ENCODE measurements around the gene BNIP5.
A peak's percentile ranks its signal among the peaks of the same experiment; 100 is the strongest.

The BNIP5 gene

DNA sequence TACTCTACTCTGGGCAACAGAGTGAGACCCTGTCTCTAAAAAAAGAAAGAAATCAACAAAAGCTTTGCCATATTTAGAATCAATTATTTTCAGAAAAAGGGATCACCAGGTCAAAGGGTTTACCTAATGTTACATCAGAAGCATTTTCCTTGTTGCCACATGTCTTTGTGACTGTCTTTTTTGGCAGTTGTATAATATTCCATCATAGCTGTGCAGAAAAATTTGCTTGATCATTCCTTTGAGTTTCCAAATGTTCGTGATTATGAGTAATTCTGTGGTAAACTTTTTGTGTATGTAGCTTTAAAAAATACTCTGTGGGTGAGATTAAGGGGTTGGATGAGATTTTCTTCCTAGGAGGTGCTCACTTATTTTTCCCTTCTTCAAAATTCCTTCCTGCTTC lies 40.4 kb downstream of the BNIP5 start:
- Histone ChIP-seq H3K9me3 (ENCODE audit: control insufficient read depth, insufficient read depth, low read depth, low read length) (no peaks in the 10 kb centered on the region), H3K4me3 (ENCODE audit: low read depth, low read length) (no peak overlapping the region), H3K27ac (ENCODE audit: extremely low read depth, low read depth, low read length) (no peak overlapping the region), H3K36me3 (ENCODE audit: control insufficient read depth in 2 of 2, insufficient read depth in 1 of 2, low read length in 2 of 2) (no peaks in the 10 kb centered on the region), H3K4me1 (ENCODE audit: control insufficient read depth, insufficient read depth, low read length) (no peaks in the 10 kb centered on the region)
- ChIA-PET CTCF (interaction anchor here (0.6 to 1.9 kb wide), 8 partner anchors 24 to 264 kb away, joined by 3 to 8 read pairs (median 4); no protein-coding TSS in a partner anchor), POLR2A (no interaction called here)
- TF ChIP-seq ZNF664 (tag by site-specific recombination; IDR thresholded peaks at IDR 0.05) (0 out of 2 replicates have a peak, but pooled peaks have one; percentile 31), ZNF521 (tag by site-specific recombination; IDR thresholded peaks at IDR 0.05) (no peak), ZNF785 (tag by site-specific recombination; IDR thresholded peaks at IDR 0.05) (no peak), ZNF121 (tag by site-specific recombination; IDR thresholded peaks at IDR 0.05) (peak; percentile 46; the same call in 1 of the 2 replicates), KLF8 (tag by site-specific recombination; IDR thresholded peaks at IDR 0.05) (no peak), ZNF274 (IDR thresholded peaks at IDR 0.05; ENCODE audit: low read length) (no peak), ZNF274 (tag by site-specific recombination; IDR thresholded peaks at IDR 0.05; ENCODE audit: borderline replicate concordance) (no peak), ZNF391 (tag by site-specific recombination; IDR thresholded peaks at IDR 0.05; ENCODE audit: borderline replicate concordance, low read depth) (no peak), ZNF146 (tag by site-specific recombination; IDR thresholded peaks at IDR 0.05) (peak; percentile 85)
- TF ChIP-seq, protein P1, sequence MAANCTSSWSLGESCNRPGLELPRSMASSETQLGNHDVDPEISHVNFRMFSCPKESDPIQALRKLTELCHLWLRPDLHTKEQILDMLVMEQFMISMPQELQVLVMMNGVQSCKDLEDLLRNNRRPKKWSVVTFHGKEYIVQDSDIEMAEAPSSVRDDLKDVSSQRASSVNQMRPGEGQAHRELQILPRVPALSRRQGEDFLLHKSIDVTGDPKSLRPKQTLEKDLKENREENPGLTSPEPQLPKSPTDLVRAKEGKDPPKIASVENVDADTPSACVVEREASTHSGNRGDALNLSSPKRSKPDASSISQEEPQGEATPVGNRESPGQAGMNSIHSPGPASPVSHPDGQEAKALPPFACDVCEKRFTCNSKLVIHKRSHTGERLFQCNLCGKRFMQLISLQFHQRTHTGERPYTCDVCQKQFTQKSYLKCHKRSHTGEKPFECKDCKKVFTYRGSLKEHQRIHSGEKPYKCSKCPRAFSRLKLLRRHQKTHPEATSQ (tag by site-specific recombination; IDR thresholded peaks at IDR 0.05) = no peak

DNA sequence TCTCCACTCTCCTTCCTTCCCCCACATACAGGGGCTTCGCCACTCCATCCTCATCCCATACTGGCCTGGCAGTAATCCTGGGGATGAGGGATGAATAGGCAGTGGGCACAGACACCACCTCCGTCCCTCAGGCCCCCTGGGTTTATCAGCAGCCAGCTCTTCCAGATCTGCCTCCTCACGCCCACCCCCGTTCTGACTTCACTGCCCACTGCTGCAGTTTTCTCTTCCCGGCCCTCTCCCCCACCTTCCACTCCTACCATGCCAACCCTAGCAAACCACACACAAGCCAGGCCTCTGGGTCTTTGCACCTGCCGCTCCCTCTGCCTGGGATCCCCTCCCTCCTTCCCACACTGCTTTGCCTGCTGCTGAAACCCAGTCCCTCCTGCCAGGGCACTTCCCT lies 44.5 kb downstream of the BNIP5 start:
- CTCF ChIA-PET = interaction anchor here (1.0 to 11.4 kb wide), 2 partner anchors 11 to 97 kb away, joined by 3 to 142 read pairs; no protein-coding TSS in a partner anchor
- TF ChIP-seq ZFHX2 (tag by site-specific recombination; conservative IDR thresholded peaks at IDR 0.05) (peak; percentile 98), ZSCAN30 (tag by site-specific recombination; IDR thresholded peaks at IDR 0.05) (no peak), ZNF623 (tag by site-specific recombination; IDR thresholded peaks at IDR 0.05) (peak; percentile 62), ZNF785 (tag by site-specific recombination; IDR thresholded peaks at IDR 0.05) (no peak), EGR2 (tag by site-specific recombination; IDR thresholded peaks at IDR 0.05; ENCODE audit: low read depth) (peak; percentile 99)

DNA sequence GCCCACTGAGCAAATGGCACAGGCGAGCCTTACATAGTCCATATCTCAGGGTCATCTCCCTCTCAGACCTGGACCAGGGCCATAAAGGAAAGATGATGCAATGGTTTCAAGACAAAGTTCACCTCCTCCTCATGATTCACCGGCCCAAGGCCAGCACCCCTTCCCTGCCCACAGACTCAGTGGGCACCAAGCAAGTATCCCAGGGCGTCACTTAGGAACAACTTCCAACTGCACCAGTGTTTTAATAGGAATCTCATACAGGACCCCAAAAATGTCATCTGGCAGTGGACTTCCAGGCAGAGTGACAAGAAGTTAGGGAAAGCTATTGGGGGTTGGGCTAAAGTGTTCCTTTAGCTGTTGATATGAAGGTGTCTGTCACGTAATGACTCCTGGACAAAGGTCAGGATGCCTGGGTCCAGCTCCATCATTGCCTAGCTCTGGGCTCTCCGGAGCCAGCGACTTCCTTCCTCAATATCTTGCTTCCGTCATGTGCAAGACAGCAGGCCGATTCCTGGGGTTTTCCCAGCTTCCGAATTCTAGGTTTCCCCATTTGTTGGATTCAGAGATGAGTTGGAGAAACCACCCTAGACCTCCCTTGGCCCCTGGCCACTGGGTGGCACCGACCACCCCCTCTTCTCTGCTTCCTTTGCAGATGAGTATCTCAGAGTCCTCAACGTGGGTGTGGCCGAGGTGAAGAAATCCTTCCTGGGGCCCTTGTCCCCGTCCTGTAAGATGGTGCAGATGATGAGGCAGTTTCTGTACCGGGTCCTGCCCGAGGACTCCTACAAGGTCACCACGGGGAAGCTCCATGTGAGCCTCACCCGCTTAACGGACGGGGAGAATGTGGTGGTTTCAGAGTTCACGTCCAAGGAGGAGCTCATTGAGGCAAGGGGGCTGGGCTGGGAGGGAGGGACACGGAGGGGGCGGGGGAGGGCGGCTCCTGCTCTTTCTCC lies 45.7 kb downstream of the BNIP5 start:
- no peak overlapping the region for H3K4me3 ChIP-seq (ENCODE audit: low read depth, low read length)
- CTCF ChIA-PET = interaction anchor here (0.6 to 11.4 kb wide), 6 partner anchors 12 to 196 kb away, joined by 3 to 142 read pairs (median 3); no protein-coding TSS in a partner anchor
- POLR2A ChIA-PET = no interaction called here
- no peak overlapping the region for H3K27ac ChIP-seq (ENCODE audit: extremely low read depth, low read depth, low read length)
- H3K36me3 ChIP-seq (ENCODE audit: control insufficient read depth in 2 of 2, insufficient read depth in 1 of 2, low read length in 2 of 2) = no peaks in the 10 kb centered on the region
- H3K9me3 ChIP-seq (ENCODE audit: control insufficient read depth, insufficient read depth, low read depth, low read length) = no peaks in the 10 kb centered on the region
- H3K4me1 ChIP-seq (ENCODE audit: control insufficient read depth, insufficient read depth, low read length) = peaks cover 8% of the 10 kb centered on the region
- TF ChIP-seq ZNF549 (tag by site-specific recombination; IDR thresholded peaks at IDR 0.05) = no peak
- TF ChIP-seq, protein P2, sequence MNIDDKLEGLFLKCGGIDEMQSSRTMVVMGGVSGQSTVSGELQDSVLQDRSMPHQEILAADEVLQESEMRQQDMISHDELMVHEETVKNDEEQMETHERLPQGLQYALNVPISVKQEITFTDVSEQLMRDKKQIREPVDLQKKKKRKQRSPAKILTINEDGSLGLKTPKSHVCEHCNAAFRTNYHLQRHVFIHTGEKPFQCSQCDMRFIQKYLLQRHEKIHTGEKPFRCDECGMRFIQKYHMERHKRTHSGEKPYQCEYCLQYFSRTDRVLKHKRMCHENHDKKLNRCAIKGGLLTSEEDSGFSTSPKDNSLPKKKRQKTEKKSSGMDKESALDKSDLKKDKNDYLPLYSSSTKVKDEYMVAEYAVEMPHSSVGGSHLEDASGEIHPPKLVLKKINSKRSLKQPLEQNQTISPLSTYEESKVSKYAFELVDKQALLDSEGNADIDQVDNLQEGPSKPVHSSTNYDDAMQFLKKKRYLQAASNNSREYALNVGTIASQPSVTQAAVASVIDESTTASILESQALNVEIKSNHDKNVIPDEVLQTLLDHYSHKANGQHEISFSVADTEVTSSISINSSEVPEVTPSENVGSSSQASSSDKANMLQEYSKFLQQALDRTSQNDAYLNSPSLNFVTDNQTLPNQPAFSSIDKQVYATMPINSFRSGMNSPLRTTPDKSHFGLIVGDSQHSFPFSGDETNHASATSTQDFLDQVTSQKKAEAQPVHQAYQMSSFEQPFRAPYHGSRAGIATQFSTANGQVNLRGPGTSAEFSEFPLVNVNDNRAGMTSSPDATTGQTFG (tag by site-specific recombination; IDR thresholded peaks at IDR 0.05; ENCODE audit: borderline replicate concordance) = no peak
- no peak for TF ChIP-seq HIC1 (tag by site-specific recombination; IDR thresholded peaks at IDR 0.05)
- TF ChIP-seq ZFHX2 (tag by site-specific recombination; conservative IDR thresholded peaks at IDR 0.05) = peak; percentile 88
- no peak for TF ChIP-seq ZNF610 (tag by site-specific recombination; IDR thresholded peaks at IDR 0.05; ENCODE audit: borderline replicate concordance)
- TF ChIP-seq, protein P3, sequence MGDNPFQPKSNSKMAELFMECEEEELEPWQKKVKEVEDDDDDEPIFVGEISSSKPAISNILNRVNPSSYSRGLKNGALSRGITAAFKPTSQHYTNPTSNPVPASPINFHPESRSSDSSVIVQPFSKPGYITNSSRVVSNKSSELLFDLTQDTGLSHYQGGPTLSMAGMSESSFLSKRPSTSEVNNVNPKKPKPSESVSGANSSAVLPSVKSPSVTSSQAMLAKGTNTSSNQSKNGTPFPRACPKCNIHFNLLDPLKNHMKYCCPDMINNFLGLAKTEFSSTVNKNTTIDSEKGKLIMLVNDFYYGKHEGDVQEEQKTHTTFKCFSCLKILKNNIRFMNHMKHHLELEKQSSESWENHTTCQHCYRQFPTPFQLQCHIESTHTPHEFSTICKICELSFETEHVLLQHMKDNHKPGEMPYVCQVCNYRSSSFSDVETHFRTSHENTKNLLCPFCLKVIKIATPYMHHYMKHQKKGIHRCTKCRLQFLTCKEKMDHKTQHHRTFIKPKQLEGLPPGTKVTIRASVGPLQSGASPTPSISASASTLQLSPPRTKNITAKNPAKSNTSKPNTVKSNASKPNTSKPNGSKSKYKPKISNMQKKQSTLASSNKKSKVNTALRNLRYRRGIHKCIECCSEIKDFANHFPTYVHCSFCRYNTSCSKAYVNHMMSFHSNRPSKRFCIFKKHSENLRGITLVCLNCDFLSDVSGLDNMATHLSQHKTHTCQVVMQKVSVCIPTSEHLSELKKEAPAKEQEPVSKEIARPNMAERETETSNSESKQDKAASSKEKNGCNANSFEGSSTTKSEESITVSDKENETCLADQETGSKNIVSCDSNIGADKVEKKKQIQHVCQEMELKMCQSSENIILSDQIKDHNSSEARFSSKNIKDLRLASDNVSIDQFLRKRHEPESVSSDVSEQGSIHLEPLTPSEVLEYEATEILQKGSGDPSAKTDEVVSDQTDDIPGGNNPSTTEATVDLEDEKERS (tag by site-specific recombination; IDR thresholded peaks at IDR 0.05) = no peak

More for the DNA sequence above, 44.5 kb downstream of the BNIP5 start:
- Histone ChIP-seq H3K9me3 (ENCODE audit: control insufficient read depth, insufficient read depth, low read depth, low read length) (no peaks in the 10 kb centered on the region), H3K4me1 (ENCODE audit: control insufficient read depth, insufficient read depth, low read length) (peaks cover 2% of the 10 kb centered on the region), H3K4me3 (ENCODE audit: low read depth, low read length) (no peak overlapping the region), H3K36me3 (ENCODE audit: control insufficient read depth in 2 of 2, insufficient read depth in 1 of 2, low read length in 2 of 2) (no peaks in the 10 kb centered on the region), H3K27ac (ENCODE audit: extremely low read depth, low read depth, low read length) (no peak overlapping the region)
- POLR2A ChIA-PET = no interaction called here
